Iris pigment epithelial cell (primary cell): ENCODE results near the gene ZDHHC19.
A peak's percentile ranks its signal among the peaks of the same experiment; 100 is the strongest.
"Not testable (repeated sequence)": the region's sequence is repeated elsewhere in the genome, so short reads cannot be mapped to it uniquely, and the experiment has no call there.

ENCODE experiments used
- DNase-seq: peaks from one replicate; pipeline ENCODE4 v3.0.0-alpha.2; 2011; ENCODE audit warnings: low read depth

The ZDHHC19 gene

GRCh38 chr3:196225086-196225485, 13.9 kb upstream of the ZDHHC19 start:
- DNase-seq = no peak

- DNase-seq = no peak
Observed at GRCh38 chr3:196222876-196223595, 11.8 kb upstream of the ZDHHC19 start.

- no peak for DNase-seq
Observed at GRCh38 chr3:196220991-196221390, 9.8 kb upstream of the ZDHHC19 start.

DNA sequence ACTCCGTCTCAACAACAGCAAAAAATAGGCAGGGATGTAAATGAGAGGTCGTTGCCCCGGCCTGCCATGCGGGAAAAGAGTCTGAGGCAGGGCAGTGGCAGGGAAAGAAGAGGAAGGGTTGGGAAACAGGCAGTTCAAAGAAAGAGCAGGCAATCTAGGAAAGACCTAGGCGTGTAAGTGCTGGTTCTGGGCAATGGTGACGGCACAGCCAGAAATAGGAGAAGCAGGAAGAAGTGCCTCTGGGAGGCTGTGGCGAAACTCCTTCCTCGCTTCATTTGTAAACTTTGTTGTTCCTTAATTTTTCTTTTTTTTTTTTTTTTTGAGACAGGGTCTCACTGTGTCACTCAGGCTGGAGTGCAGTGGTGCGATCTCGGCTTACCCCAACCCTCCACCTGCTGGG, 9.4 kb upstream of the ZDHHC19 start:
- no peak for DNase-seq

- DNase-seq = no peak
Observed at GRCh38 chr3:196219970-196220311, 8.7 kb upstream of the ZDHHC19 start.

DNA sequence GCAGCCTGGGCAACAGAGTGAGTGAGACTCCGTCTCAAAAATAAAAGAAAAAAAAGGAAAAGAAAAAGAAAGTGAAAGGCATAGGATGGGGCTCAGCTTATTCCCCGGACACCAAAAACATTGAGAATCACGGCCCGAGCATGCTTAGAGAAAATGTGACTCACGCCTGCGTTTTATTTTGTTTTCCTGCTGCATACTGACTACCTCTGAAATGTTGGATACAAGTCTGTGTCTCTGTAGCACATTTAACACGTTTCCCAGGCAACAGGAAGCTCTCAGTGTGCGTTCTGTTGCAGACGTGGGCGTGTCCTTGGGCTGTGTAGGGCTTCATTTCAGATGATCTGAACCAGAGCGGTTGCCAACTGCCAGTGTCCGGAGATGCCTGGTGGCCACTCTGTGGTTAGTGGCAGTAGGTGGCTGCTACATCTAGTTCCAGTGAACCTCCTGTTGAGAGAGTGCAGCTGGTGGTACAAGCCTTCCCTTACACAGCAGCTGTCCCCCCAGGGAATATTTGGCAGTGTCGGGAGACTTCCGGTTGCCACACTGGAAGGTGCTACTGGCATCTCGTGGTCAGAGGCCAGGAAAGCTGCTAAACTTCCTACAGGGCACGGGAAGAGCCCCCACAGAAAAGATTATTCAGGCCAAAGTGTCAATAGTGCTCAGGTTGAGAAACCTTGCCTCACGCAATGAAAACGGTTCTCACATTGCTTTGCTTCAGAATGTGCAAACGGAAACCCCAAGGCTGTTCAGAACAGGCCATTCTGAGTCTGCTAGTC, 8.2 kb upstream of the ZDHHC19 start:
- DNase-seq = peak; percentile 96

DNA sequence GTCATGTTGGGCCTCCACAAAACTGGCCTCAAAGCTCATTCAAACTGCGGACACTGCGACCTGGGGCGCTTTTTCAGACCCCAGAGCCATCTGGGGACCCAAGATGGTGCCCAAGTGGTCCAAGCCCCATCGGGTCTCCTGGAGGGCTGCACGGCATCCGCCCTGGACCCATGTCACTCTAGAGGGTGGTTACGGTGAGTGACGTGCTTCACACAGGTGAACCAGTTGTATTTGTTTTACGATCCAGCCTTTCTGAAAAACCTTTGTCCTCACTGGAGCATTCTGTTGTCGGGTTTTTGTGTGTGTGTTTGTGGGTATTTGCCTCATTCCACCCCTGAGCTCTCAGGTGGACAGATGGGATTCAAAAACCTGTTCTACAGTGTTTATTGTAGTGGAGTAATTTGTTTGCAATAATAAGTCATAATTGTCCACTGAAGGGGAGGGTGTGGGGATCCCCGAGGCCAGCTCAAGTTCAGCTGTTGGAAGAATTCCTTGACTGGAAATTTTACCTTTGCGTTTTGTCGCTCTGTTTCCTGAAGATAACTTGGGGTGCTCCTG, 7.0 kb upstream of the ZDHHC19 start:
- DNase-seq = no peak

DNA sequence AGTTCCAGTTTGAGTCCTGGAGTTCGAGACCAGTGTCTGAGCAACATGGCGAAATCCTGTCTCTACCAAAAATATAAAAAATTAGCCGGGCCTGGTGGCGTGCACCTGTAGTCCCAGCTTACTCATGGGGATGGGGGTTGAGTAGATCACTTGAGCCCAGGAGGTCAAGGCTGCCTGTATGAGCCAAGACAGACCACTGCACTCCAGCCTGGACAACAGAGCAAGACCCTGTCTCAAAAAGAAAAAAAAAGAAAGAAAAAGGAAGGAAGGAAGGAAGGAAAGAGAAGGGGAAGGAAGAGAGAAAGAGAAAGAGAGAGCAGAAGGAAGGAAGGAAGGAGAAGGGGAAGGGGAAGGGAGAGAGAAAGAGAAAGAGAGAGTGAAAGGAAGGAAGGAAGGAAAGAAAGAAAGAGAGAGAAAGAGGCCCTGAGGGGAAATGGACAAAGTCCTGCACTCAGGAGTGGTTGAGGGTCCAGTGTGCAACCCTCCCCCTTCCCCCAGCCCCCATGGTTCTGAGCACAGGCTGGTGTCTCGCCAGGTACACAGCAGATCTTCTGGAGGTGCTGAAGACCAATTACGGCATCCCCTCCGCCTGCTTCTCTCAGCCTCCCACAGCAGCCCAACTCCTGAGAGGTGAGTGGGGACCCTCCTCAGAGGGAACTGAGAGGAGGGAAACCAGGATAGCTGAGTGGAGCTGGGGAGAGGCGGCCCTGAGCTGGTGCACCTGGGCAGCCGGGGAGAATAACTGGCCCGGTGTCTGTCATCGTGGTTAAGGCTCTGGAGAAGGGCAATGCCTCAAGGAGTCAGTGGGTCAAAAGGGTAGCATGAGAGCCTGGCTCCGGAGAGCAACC, 6.3 kb upstream of the ZDHHC19 start:
- DNase-seq = no peak

DNA sequence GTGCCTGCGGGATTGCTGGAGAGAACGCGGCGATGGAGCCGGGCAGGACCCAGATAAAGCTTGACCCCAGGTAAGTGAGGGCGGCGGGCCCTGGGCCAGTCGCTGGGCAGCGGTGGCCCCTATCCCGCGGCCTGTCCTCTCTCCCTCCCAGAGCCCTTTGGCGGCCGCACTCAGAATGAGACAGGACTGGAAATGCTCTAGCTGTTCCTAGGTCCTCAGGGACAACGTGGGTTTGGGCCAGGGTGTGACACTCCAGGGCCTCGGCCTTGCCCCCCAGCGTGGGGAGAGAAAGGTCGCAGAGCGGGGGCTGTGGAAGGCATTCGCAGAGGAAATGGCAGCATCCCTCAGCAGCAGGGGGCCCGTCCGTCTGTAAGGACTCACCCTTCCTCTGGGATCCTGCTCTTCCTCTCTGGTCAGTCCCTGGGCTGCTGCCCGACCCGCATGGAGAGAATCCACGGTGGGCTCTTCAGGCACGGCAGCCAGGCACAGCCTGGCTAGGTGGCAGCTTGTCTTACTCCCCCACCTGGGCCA, 5.5 kb upstream of the ZDHHC19 start:
- DNase-seq = no peak

DNA sequence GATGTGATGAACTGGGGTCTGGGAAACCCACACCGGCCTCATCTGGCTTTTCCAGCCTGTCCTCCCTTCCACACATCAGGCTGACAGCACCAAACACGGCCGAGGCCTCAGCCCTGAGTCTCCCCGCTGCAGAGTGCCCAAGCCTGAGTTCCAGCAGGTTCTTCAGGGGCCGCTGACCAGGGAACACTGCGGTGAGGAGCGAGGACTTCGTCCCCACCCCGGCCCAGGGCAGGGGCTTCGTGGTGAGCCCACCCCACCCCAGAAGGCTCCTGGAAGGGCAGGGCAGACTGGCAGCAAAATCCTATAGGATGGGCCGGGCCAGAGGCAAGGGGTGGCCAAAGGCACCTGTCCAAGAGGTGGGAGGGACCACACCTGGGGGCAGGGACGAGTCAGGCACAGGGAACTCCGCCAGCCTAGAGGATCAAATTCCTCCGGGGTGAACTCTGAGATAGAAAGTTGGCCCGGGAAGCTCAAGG, 4.9 kb upstream of the ZDHHC19 start, which contains the start of gene SLC51A:
SLC51A (plus strand) TSS at position 446 of the 476 bp plus-strand sequence. CDS start 179 bp downstream, outside the sequence.
- DNase-seq = no peak

GRCh38 chr3:196215493-196216020, 4.4 kb upstream of the ZDHHC19 start:
- DNase-seq = no peak

GRCh38 chr3:196214783-196215441, 3.7 kb upstream of the ZDHHC19 start:
- DNase-seq = no peak

GRCh38 chr3:196209944-196210672, 1.1 kb downstream of the ZDHHC19 start:
- DNase-seq = not testable (repeated sequence)

DNA sequence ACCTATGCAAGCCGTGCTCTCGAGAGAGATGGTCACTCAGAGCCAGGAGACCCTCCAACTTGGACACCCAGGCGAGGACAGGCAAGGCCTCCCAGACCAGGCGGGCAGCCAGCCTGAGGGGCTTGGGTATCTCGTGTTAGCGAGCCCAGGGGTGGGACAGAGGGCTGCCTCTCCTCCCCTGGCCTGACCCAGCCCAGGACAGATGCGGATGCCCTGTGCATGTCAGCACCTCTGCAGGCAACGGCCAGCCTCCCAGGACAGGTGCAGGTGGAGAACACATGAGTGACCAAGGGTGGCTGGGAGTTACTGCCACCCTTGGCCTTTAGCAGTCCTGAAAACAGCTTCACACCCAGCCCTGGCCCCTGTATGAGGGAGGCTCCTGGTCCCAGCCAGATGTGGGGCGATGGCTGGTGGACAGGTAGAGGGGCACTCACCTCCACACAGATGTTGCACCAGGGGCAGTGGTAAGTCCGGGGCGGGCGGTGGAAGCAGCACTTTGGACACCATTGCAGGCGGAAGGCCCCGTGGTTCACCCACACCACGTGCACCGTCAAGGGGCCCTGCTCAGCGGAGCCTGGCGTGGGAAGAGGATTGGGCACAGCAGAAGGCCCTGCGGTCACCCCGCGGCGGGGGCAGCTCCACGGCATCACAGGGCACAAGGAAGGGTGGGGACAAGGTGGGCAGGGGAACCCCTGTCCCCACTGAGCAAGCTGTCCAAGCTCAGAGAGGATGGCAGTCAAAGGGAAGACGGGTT, 2.1 kb downstream of the ZDHHC19 start:
- no peak for DNase-seq

DNA sequence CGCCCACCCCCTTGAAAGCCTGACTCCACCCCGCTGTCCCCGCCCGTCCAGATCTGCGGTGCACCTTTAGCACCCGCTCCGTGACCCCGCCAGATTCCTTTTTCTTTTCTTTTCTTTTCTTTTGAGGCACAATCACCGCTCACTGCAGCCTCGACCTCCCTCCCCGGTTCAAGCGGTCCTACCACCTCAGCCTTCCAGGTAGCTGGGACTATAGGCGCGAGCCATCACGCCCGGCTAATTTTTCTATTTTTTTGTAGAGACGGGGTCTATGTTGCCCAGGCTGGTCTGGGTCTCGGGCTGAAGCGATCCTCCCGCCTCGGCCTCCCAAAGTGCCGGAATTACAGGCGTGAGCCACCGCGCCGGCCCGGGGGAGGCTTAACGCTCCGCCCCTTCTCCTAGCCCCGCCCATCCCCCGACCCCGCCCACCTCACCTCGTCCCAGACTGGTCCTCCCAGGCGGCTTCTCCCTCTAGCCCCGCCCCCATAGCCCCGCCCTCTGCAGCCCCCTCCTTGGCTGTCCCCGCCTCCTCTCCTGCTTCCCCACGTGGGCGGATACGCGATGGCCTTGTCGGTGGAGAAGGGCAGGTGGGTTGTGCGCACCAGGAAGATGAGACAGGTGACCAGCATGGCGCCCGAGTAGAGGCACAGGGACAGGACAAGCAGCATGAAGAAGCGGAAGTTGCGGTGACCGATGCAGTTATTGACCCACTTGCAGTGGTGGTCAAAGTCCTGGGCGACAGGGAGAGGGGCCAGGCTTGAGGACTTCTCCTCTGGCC, 3.2 kb downstream of the ZDHHC19 start:
- peak; percentile 29 for DNase-seq

- no peak for DNase-seq
Observed at GRCh38 chr3:196207159-196207832, 3.9 kb downstream of the ZDHHC19 start.

GRCh38 chr3:196205442-196206205, 5.6 kb downstream of the ZDHHC19 start:
- DNase-seq = not testable (repeated sequence)
